Measurements from ENCODE around the gene C6orf136. TPM values are rescaled to one million over a fixed set of nuclear protein-coding genes. Genes with fewer than 3 reads are reported as not detected.

C6orf136 gene
- total and polyA plus RNA-seq, 9 of the 15 experiments (the other 6 are each of a cell fraction or from before 2014, with no cell fraction given): 14.1 to 63.1 (median 18.4) TPM

GRCh38 chr6:30614044-30614842, 32.7 kb upstream of the C6orf136 start (continued):
- TF ChIP-seq ZNF407 (IDR thresholded peaks at IDR 0.05; ENCODE audit: low read depth): no peak
- no peak for TF ChIP-seq XRCC5 (IDR thresholded peaks at IDR 0.05; ENCODE audit: low read depth, low read length)
- no peak for TF ChIP-seq CBFA2T3 (IDR thresholded peaks at IDR 0.05)
- no peak for TF ChIP-seq RERE (CRISPR knock-in tag; IDR thresholded peaks at IDR 0.05; ENCODE audit: borderline replicate concordance)
- TF ChIP-seq NFATC3 (IDR thresholded peaks at IDR 0.05): no peak
- peak; percentile 63 for TF ChIP-seq POLR2A (conservative IDR thresholded peaks at IDR 0.05)
- no peak for TF ChIP-seq STAT6 (CRISPR knock-in tag; IDR thresholded peaks at IDR 0.05)
- TF ChIP-seq HLTF (IDR thresholded peaks at IDR 0.05): 0 out of 2 replicates have a peak, but pooled peaks have one; percentile 62
- TF ChIP-seq SLC30A9 (CRISPR knock-in tag; IDR thresholded peaks at IDR 0.05): no peak
- no peak for TF ChIP-seq KLF1 (tag; IDR thresholded peaks at IDR 0.05)

All from K562 (cell line).